ENCODE data around the gene SFMBT1. TPM values are rescaled to one million over a fixed set of nuclear protein-coding genes. Genes with fewer than 3 reads are reported as not detected.
A peak's percentile ranks its signal among the peaks of the same experiment; 100 is the strongest.

Gene SFMBT1
- total RNA-seq, 6 experiments from 2014 or later, result 9.2 to 14.0 (median 10.7) TPM

DNA sequence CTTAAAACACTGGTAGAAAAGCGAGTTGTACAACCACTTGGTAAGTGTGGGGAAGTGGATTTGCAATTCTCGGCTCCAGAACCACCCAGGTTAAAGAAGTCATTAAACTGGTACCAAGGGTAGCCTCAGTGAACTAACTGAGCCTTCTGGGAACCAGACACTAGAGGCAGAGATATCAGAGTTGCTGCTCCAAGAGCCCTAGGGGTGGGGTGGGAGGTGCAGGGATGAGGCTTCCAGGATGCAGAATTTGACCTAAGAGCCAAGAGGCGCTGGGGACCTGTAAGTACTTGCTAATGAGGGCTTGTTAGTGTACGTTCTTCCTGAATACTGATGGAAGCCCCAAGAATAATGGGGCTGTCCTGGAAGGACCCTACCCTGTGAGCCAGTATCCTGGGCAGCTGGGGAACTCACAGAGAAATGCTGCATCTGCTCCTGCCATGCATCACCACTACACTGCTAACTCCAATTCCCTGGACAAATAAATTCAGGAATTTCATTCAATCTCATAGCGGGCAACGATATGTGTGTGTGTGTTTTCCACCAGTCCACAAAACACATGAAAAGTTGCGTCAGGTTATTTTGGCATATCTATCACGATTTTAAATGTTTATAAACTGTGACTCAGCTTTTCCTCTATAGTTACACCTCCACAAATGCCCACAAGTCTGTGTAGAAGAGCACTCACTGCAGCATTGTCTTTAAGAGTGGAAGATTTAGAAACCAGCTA lies 172.3 kb downstream of the SFMBT1 start:
- Histone ChIP-seq H3K36me3 (no peaks in the 10 kb centered on the region), H3K27ac (no peak overlapping the region), H3K4me1 (peaks cover 0 to 18% (median 0%) of the 10 kb centered on the region in 4 donors), H3K27me3 (no peaks in the 10 kb centered on the region), H3K9me3 (no peaks in the 10 kb centered on the region), H3K4me3 (no peak overlapping the region)
- intact Hi-C loops (cut with DNase I), result no loop called here
- DNase-seq, result no peak
- peak in 3 of 4 donors; percentile 26 to 82 (median 59) for ATAC-seq
- WGBS (ENCODE audit: insufficient coverage, low coverage, low lambda C conversion rate, missing lambda C conversion rate), result 39% methylated on average over 5 of the region's 8 CpGs
- TF ChIP-seq, protein P1, sequence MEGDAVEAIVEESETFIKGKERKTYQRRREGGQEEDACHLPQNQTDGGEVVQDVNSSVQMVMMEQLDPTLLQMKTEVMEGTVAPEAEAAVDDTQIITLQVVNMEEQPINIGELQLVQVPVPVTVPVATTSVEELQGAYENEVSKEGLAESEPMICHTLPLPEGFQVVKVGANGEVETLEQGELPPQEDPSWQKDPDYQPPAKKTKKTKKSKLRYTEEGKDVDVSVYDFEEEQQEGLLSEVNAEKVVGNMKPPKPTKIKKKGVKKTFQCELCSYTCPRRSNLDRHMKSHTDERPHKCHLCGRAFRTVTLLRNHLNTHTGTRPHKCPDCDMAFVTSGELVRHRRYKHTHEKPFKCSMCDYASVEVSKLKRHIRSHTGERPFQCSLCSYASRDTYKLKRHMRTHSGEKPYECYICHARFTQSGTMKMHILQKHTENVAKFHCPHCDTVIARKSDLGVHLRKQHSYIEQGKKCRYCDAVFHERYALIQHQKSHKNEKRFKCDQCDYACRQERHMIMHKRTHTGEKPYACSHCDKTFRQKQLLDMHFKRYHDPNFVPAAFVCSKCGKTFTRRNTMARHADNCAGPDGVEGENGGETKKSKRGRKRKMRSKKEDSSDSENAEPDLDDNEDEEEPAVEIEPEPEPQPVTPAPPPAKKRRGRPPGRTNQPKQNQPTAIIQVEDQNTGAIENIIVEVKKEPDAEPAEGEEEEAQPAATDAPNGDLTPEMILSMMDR (IDR thresholded peaks at IDR 0.05), result peak in 1 of 4 donors; percentile 17
- no peak for TF ChIP-seq POLR2A (IDR thresholded peaks at IDR 0.05)

DNA sequence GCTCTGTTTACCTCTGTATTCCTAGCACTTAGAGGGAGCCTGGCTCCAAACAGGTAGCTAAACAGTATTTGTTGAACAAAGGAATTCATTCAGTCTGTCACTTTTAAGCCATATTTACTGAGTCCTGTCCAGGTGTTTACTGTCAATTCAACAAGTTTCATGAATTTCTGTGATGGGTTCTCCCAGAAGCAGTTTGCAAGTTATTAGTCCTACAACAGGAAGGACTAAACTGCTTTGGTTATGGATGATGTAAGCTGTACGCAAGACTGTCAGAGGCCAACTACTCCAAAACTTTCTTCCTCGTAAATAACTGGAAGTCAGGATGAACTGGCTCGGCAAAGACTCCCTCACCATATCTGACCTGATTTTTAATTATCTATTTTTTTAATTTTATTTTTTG lies 173.6 kb downstream of the SFMBT1 start:
- Histone ChIP-seq H3K36me3 (no peaks in the 10 kb centered on the region), H3K9me3 (no peaks in the 10 kb centered on the region), H3K4me1 (peaks cover 0 to 18% (median 0%) of the 10 kb centered on the region in 4 donors), H3K27me3 (no peaks in the 10 kb centered on the region), H3K4me3 (no peak overlapping the region), H3K27ac (no peak overlapping the region)
- WGBS (ENCODE audit: insufficient coverage, low coverage, low lambda C conversion rate, missing lambda C conversion rate), result 43% methylated on average over 3 of the region's 3 CpGs
- TF ChIP-seq POLR2A (IDR thresholded peaks at IDR 0.05), result no peak
- TF ChIP-seq, protein P1 (IDR thresholded peaks at IDR 0.05), result no peak
- no peak for ATAC-seq
- intact Hi-C loops (cut with DNase I), result no loop called here
- no peak for DNase-seq

DNA sequence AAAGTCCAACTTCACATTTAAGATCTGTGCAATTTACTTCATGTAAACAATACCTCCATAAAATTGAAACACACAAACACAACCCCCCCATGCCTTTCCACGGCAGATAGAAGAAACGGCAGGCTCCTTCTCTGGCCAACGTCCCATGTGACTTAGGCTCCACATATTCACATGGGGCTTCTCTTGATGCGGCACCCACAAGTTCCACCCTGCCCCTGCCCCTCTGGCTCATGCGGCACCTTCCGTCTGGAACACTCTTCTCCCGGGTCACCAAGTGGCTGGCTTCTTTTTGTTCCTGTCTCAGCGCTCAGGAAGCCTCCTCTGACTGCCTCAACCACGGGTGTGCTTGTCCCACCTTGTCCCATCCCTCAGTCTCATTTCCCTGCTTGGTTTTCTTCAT lies 174.1 kb downstream of the SFMBT1 start:
- Histone ChIP-seq H3K27me3 (no peaks in the 10 kb centered on the region), H3K36me3 (no peaks in the 10 kb centered on the region), H3K27ac (no peak overlapping the region), H3K9me3 (no peaks in the 10 kb centered on the region), H3K4me1 (peaks cover 0 to 18% (median 0%) of the 10 kb centered on the region in 4 donors), H3K4me3 (no peak overlapping the region)
- ATAC-seq, result no peak
- intact Hi-C loops (cut with DNase I), result no loop called here
- TF ChIP-seq, protein P1 (IDR thresholded peaks at IDR 0.05), result no peak
- no peak for TF ChIP-seq POLR2A (IDR thresholded peaks at IDR 0.05)
- 79% methylated on average over 9 of the region's 9 CpGs for WGBS (ENCODE audit: insufficient coverage, low coverage, low lambda C conversion rate, missing lambda C conversion rate)
- DNase-seq, result no peak

DNA sequence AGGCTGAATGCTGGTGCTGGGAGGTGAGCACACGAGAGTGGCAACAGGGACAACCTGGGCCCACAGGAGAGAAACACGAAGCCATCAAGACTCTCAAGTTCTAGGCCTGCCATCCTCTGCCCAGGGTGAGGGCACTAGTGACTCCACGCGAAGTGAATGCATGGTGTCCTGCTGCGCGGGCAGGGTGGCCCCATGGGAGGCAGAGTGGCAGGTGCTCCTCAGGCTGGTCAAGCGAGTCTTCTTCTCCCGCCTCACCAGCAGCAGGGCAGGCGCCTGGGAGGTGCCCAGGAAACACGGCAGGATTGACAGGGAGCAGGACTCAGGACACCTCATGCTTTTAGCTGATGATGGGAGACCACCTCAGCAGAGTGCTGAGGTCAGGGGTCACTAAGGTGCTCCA lies 175.4 kb downstream of the SFMBT1 start:
- no CpG with 5 or more reads among the region's 10 CpGs for WGBS (ENCODE audit: insufficient coverage, low coverage, low lambda C conversion rate, missing lambda C conversion rate)
- intact Hi-C loops (cut with DNase I), result no loop called here
- no peak for TF ChIP-seq POLR2A (IDR thresholded peaks at IDR 0.05)
- TF ChIP-seq, protein P1 (IDR thresholded peaks at IDR 0.05), result no peak
- ATAC-seq, result no peak
- Histone ChIP-seq H3K27me3 (no peaks in the 10 kb centered on the region), H3K4me1 (peaks cover 0 to 18% (median 0%) of the 10 kb centered on the region in 4 donors), H3K9me3 (no peaks in the 10 kb centered on the region), H3K27ac (no peak overlapping the region), H3K4me3 (no peak overlapping the region), H3K36me3 (no peaks in the 10 kb centered on the region)
- no peak for DNase-seq

Data from right lobe of liver (tissue), 6 donors.